Activated naive CD8-positive, alpha-beta T cell treated with anti-CD3 and anti-CD28 coated beads, Interleukin-2, amount 50 U/mL, for 16 hours (primary cell): ENCODE results near the gene SIGLEC14.

Experiments used
- DNase-seq: peaks from one replicate; pipeline ENCODE4 v3.0.0-alpha.2; 2020; ENCODE audit warnings: low read depth, low spot score

SIGLEC14 gene

DNA sequence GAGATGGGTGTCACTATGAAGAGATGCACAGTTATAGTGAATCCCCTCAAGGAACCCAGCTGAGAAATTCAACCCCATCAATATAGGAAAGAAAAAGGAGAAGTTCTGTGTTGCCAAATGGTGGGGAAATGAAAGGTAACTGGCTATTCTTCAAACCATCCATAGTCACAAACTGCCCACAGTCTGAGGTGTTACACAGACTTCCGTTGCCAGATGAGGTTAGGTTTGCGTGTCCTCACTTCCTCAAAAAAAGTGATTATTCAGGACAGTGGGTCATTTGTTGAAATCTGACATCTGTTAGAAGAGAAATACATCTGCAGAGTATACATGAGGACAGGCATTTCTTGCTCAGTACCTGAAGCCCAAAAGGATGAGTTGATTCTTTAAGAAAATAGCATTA lies 25.4 kb downstream of the SIGLEC14 start:
- DNase-seq = no peak

- DNase-seq = no peak
Observed at GRCh38 chr19:51615991-51616390, 30.6 kb downstream of the SIGLEC14 start.

DNA sequence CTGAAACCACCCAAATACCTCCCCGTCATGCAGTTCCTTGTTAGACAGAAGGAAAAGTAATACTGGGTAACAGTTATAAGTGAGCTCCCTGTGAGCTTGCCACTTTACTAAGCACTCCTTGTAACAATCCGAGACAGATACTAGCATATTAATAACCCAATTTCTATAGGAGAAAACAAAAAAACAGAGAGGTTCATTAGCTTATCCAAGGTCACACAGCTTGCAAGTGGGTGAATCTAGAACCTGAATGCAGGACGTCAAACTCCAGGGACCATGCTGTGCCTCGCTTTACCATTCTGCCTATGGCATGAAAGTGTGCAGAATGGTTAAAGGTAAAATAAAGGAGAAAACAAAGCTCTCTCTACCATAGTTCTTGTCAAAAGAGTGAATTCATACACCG lies 31.8 kb downstream of the SIGLEC14 start:
- DNase-seq = no peak

DNA sequence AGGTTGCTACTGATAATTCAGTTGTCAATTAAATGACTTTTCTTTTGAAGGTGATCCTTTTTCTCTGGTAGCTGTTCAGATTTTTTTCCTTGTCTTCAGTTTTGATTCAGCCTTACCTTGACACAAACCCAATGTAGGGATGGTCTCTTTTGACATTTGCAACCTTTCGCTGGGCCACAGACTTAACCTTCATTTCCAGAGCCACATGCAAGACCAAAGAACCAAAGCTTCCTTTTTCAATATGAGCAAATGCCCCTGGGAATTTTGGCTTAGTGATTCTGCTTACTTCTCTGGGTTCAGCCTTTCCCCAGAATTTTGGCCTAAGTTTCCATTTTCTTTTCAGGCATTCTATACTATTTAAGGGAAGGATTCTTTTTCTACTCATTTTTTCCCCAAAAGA lies 36.0 kb downstream of the SIGLEC14 start:
- DNase-seq = no peak

- DNase-seq = no peak
Observed at GRCh38 chr19:51607920-51608562, 38.6 kb downstream of the SIGLEC14 start.

GRCh38 chr19:51607077-51607476 lies 39.5 kb downstream of the SIGLEC14 start:
- DNase-seq = no peak

DNA sequence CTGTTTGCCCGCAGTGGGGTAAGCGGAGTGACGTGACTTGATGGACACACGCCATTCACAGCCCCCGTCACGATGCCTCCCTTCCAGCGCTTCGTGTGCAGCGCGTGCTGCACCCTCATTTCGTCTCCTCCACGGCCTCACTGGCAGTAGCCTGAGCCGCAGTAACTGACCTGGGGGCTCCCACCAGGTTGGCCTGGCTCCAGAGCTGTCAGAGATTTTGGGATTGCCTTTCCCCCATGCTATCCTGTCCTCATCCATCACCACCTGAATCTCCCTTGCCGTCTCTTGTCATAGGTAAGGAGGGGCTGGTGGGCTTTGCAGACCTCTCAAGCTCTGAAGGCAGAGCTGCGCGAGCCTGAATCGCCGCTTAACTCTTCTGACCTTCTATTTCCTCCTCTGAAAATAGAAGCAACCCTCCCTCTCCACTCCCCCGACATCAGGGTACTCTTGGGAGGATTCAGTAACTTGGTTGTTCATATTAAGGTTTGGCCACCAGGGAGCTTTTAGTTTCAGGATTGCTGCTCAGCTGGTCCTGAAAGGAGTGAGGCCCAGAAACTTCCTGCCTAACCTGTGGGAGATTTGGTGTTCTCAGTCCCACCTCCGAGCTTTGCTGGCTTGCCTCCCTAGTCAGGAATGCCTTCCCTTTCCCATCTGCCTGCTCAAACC lies 44.3 kb downstream of the SIGLEC14 start:
- DNase-seq = no peak

- DNase-seq = no peak
Observed at GRCh38 chr19:51600940-51601580, 45.6 kb downstream of the SIGLEC14 start.

- no peak for DNase-seq
Observed at GRCh38 chr19:51599084-51599483, 47.5 kb downstream of the SIGLEC14 start.

DNA sequence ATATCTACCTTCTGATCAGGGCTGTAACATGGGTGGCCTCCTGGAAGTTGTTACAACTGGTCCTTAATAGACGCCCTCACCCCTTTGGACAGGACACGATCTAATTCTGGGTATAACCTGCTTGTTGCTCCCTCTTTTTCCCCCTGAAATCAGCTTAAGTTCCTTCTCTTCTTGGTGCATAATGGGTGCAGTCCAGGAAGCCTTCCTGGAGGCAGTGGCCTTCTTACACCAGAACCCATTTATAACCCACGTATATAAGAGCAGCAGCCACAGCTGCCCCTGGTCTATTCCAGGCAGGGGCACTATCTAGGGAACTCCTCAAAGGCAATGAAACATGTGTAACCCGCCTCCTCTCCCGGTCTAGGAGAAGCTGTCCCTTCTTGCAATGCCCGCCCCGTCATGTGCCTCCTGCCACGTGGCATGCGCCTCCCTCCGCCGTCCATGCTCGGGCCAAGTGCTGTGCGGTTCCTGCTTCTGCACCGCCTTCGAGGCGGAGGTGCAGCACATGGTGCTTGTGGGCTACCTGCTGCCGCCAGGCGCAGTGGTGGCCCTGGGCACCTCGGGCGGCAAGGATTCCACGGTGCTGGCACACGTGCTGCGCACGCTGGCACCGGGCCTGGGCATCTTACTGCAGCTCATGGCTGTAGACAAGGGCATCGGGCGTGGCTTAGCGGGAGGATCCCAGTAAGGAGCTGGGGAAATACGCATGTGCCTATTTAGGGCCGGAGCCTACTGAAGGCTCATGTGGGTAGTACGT lies 48.3 kb downstream of the SIGLEC14 start:
- no peak for DNase-seq

DNA sequence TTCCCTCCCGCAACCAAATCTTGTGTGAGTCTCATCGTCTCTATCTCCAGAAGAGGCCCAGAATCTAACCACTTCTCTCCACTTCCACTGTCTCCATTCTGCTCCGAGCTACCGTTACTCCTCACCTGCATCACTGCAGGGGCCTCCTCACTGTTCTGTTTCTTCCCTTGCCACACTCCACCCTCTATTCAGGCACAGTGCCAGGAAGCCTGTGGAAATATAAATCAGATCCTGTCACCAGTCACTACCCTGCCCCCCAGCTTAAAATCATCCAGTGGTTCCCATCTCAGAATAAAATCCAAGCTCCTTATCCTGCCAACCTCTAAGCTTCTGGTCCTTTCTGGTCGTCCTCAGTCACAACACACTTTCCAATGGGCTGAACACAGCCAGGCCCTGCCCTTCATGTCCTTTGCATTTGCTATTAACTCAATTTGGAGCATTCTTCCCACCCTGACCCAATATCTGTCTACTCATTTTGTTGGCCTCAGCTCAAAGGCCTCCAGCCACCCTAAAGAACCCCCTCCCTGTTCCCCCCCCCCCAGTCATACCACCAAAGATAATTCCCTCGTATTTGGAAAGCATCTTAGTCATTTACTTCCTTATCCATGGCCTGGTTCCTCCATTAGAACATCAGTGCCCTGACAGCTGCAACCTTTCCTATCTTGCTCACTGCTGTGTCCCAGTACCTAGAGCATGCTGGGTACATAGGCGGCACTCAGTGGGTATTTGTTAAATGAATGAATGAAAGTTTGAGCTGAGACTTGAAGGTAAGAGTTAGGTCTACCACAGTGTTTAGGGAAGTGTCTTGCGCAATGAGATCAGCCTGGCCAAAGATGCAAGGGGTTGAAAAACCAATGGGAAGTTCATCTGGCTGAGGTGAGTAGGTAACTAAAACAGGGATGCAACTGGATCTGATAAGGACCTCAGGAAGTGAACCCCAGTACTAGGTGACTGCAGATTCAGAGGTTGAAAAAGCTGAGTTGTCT lies 51.1 kb downstream of the SIGLEC14 start:
- DNase-seq = no peak

- no peak for DNase-seq
Observed at GRCh38 chr19:51594774-51595109, 51.9 kb downstream of the SIGLEC14 start.

GRCh38 chr19:51593969-51594773 lies 52.5 kb downstream of the SIGLEC14 start:
- DNase-seq = peak; percentile 93

DNA sequence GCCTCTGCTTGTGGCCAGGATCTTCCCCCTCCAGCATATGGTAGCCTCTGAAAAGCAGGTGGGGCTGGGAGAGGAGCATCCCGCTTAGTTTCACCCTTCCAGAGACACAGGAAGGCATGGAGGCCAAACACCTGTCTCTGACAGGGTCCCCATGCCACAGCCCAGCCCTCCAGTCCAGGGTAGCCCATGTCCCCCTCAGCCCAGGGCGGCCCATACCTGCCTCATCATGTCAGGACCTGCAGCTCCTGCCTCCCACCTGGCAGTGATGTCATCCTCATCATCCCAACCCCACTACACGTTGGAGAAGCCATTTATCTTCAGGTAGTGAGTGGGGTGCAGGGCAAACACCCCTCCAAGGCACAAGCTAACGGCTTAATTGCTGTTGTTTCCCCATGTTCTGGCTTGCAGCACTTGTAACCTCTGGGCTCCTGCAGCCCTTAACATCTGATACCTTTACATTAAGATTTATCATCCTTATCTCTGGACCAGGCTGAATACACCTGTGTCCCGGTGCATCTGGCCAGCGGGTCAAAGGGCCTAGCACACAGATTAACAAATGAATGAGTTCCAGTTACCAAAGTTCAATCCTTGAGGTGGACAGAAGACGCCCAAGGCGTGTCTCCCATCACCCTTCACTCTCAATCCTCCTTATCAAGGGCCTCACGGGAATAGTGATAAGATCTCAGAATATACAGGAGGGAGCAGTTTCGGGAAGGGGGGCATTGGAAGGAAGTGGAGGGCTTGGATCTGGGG lies 53.3 kb downstream of the SIGLEC14 start:
- DNase-seq = no peak
